WTC11 (cell line): ENCODE measurements around the gene SEC24C. TPM values are rescaled to one million over a fixed set of nuclear protein-coding genes. Genes with fewer than 3 reads are reported as not detected.

Source experiments
- ATAC-seq: fragments of 200-7000 bp; cut with Tn5 transposase; 2 replicates; pipeline ENCODE4 v1.10.0; 2021; ENCODE audit warnings: mild to moderate bottlenecking, moderate library complexity
- CTCF ChIA-PET: fragments of 300-600 bp; sonication (Branson Sonifier 250); formaldehyde crosslinking; loops from one replicate; lab custom pipeline; 2021; ENCODE audit warnings: antibody characterized with exemption; lab: Charles Lee
- POLR2A ChIA-PET: fragments of 350-600 bp; sonication (Branson Sonifier 250); formaldehyde crosslinking; loops from one replicate; lab custom pipeline; 2021; ENCODE audit warnings: antibody characterized with exemption; lab: Charles Lee
- DNase-seq: peaks from one replicate; pipeline ENCODE4 v3.0.0; 2021; ENCODE audit warnings: low spot score
- H3K27ac Mint-ChIP-seq: 2 replicates; pipeline ENCODE4 v1.8.0; 2021; ENCODE audit warnings: mixed read lengths
- H3K27me3 Mint-ChIP-seq: 2 replicates; pipeline ENCODE4 v1.8.0; 2021; ENCODE audit warnings: low read depth, mild to moderate bottlenecking, moderate library complexity, mixed read lengths
- H3K36me3 Mint-ChIP-seq: 2 replicates; pipeline ENCODE4 v1.8.0; 2021; ENCODE audit warnings: mixed read lengths
- H3K4me1 Mint-ChIP-seq: 2 replicates; pipeline ENCODE4 v1.8.0; 2022; ENCODE audit warnings: mixed read lengths
- H3K4me3 Mint-ChIP-seq: 2 replicates; pipeline ENCODE4 v1.8.0; 2021; ENCODE audit warnings: mild to moderate bottlenecking, moderate library complexity, mixed read lengths
- H3K9me3 Mint-ChIP-seq: 2 replicates; pipeline ENCODE4 v1.8.0; 2021; ENCODE audit warnings: mixed read lengths
- ARID4B ChIP-seq: sonication (generic); formaldehyde crosslinking; IDR thresholded peaks from 2 replicates; pipeline ENCODE4 v1.8.0; 2023; ENCODE audit warnings: missing genetic modification reagents, mild to moderate bottlenecking, borderline replicate concordance
- ATF1 ChIP-seq: sonication (generic); formaldehyde crosslinking; IDR thresholded peaks from 2 replicates; pipeline ENCODE4 v1.8.1; 2023; ENCODE audit warnings: mild to moderate bottlenecking, moderate library complexity, missing genetic modification reagents
- ATF6 ChIP-seq: sonication (generic); formaldehyde crosslinking; IDR thresholded peaks from 2 replicates; pipeline ENCODE4 v1.8.1; 2023; ENCODE audit warnings: mild to moderate bottlenecking, missing genetic modification reagents
- CBFB ChIP-seq: sonication (generic); formaldehyde crosslinking; IDR thresholded peaks from 2 replicates; pipeline ENCODE4 v1.8.1; 2022; ENCODE audit warnings: mild to moderate bottlenecking, low read depth, missing genetic modification reagents
- CDX4 ChIP-seq: fragments of 250-450 bp; sonication (Bioruptor Pico); IDR thresholded peaks from 2 replicates; pipeline ENCODE4 v1.9.0; 2021; ENCODE audit warnings: moderate library complexity, mild to moderate bottlenecking, inconsistent platforms, borderline replicate concordance
- ERG ChIP-seq: fragments of 250-450 bp; sonication (Bioruptor Pico); IDR thresholded peaks from 2 replicates; pipeline ENCODE4 v1.8.0; 2021; ENCODE audit warnings: mild to moderate bottlenecking
- ESRRA ChIP-seq: sonication (generic); formaldehyde crosslinking; IDR thresholded peaks from 2 replicates; pipeline ENCODE4 v1.8.1; 2022; ENCODE audit warnings: mild to moderate bottlenecking, missing genetic modification reagents, borderline replicate concordance
- FOXK1 ChIP-seq: sonication (generic); formaldehyde crosslinking; IDR thresholded peaks from 2 replicates; pipeline ENCODE4 v1.8.0; 2022; ENCODE audit warnings: mild to moderate bottlenecking, moderate library complexity, missing genetic modification reagents
- MAX ChIP-seq: sonication (generic); formaldehyde crosslinking; IDR thresholded peaks from 2 replicates; pipeline ENCODE4 v1.8.0; 2022; ENCODE audit warnings: mild to moderate bottlenecking, missing genetic modification reagents
- MLX ChIP-seq: sonication (generic); formaldehyde crosslinking; IDR thresholded peaks from 2 replicates; pipeline ENCODE4 v1.8.1; 2023; ENCODE audit warnings: mild to moderate bottlenecking, missing genetic modification reagents, moderate library complexity
- OVOL2 ChIP-seq: fragments of 250-450 bp; sonication (Bioruptor Pico); IDR thresholded peaks from 2 replicates; pipeline ENCODE4 v1.9.0; 2021; ENCODE audit warnings: mild to moderate bottlenecking, borderline replicate concordance
- PRRX2 ChIP-seq: fragments of 250-450 bp; sonication (Bioruptor Pico); IDR thresholded peaks from 2 replicates; pipeline ENCODE4 v1.8.0; 2021; ENCODE audit warnings: mild to moderate bottlenecking
- TEAD1 ChIP-seq: sonication (generic); formaldehyde crosslinking; IDR thresholded peaks from 2 replicates; pipeline ENCODE4 v1.8.0; 2022; ENCODE audit warnings: mild to moderate bottlenecking, missing genetic modification reagents
- USF2 ChIP-seq: sonication (generic); formaldehyde crosslinking; IDR thresholded peaks from 2 replicates; pipeline ENCODE4 v1.8.1; 2023; ENCODE audit warnings: mild to moderate bottlenecking, missing genetic modification reagents, moderate library complexity
- ZNF121 ChIP-seq: sonication (generic); formaldehyde crosslinking; IDR thresholded peaks from 2 replicates; pipeline ENCODE4 v1.8.0; 2023; ENCODE audit warnings: missing genetic modification reagents
- ZNF671 ChIP-seq: fragments of 250-450 bp; sonication (Bioruptor Pico); IDR thresholded peaks from 2 replicates; pipeline ENCODE4 v1.8.0; 2021; ENCODE audit warnings: mild to moderate bottlenecking
- total RNA-seq: library from RNA; stranded (reverse); gene quantifications from 3 replicates; pipeline ENCODE4 v1.2.3, GENCODE V29; 2021
- TF ChIP-seq, protein P1 (sequence below): sonication (generic); formaldehyde crosslinking; IDR thresholded peaks from 2 replicates; pipeline ENCODE4 v1.8.1; 2022; ENCODE audit warnings: mild to moderate bottlenecking, missing genetic modification reagents, moderate library complexity, borderline replicate concordance
- TF ChIP-seq, protein P2 (sequence below): sonication (generic); formaldehyde crosslinking; IDR thresholded peaks from 2 replicates; pipeline ENCODE4 v1.8.1; 2022; ENCODE audit warnings: low read depth, missing genetic modification reagents, borderline replicate concordance

SEC24C gene
- total RNA-seq, 1 experiment from 2014 or later: 74.2 TPM

GRCh38 chr10:73818402-73818801 is 74.2 kb downstream of the SEC24C start:
- no peak for TF ChIP-seq ZNF671 (CRISPR knock-in tag)
- peak; percentile 100 for TF ChIP-seq ZNF121
- TF ChIP-seq, protein P1, sequence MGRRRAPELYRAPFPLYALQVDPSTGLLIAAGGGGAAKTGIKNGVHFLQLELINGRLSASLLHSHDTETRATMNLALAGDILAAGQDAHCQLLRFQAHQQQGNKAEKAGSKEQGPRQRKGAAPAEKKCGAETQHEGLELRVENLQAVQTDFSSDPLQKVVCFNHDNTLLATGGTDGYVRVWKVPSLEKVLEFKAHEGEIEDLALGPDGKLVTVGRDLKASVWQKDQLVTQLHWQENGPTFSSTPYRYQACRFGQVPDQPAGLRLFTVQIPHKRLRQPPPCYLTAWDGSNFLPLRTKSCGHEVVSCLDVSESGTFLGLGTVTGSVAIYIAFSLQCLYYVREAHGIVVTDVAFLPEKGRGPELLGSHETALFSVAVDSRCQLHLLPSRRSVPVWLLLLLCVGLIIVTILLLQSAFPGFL: no peak
- no peak for TF ChIP-seq ERG (CRISPR knock-in tag)
- H3K4me3 Mint-ChIP-seq: no peak overlapping the region
- no peaks in the 10 kb centered on the region for H3K9me3 Mint-ChIP-seq
- DNase-seq (peak; percentile 42), ATAC-seq (peak; percentile 67)
- H3K27ac Mint-ChIP-seq: no peak overlapping the region
- H3K4me1 Mint-ChIP-seq: no peaks in the 10 kb centered on the region
- ChIA-PET POLR2A (no interaction called here), CTCF (interaction anchor here (1.6 to 3.2 kb wide), 5 partner anchors 12 to 61 kb away, joined by 6 to 22 read pairs (median 13); partner anchors contain the start of gene ZSWIM8)
- H3K27me3 Mint-ChIP-seq: no peaks in the 10 kb centered on the region
- H3K36me3 Mint-ChIP-seq: peaks cover 12% of the 10 kb centered on the region; the same call in 1 of the 2 replicates

- H3K27ac Mint-ChIP-seq: no peak overlapping the region
- no peak overlapping the region for H3K4me3 Mint-ChIP-seq
- H3K4me1 Mint-ChIP-seq: no peaks in the 10 kb centered on the region
- peaks cover 18% of the 10 kb centered on the region for H3K36me3 Mint-ChIP-seq
- DNase-seq: no peak
- ChIA-PET CTCF (interaction anchor here (0.6 to 3.2 kb wide), 12 partner anchors 9 to 284 kb away, joined by 3 to 22 read pairs (median 6); partner anchors contain the start of genes CAMK2G and ZSWIM8), POLR2A (no interaction called here)
- ATAC-seq: no peak
- no peaks in the 10 kb centered on the region for H3K9me3 Mint-ChIP-seq
- no peaks in the 10 kb centered on the region for H3K27me3 Mint-ChIP-seq
- TF ChIP-seq ATF6 (CRISPR knock-in tag) (no peak), CDX4 (CRISPR knock-in tag) (no peak), TEAD1 (CRISPR knock-in tag) (no peak), ZNF121 (no peak), MLX (CRISPR knock-in tag) (no peak), OVOL2 (CRISPR knock-in tag) (no peak), FOXK1 (CRISPR knock-in tag) (no peak), PRRX2 (CRISPR knock-in tag) (no peak), ATF1 (CRISPR knock-in tag) (no peak), ESRRA (CRISPR knock-in tag) (no peak), CBFB (no peak), ERG (CRISPR knock-in tag) (no peak), MAX (CRISPR knock-in tag) (no peak), USF2 (CRISPR knock-in tag) (no peak), ARID4B (CRISPR knock-in tag) (no peak)
- TF ChIP-seq, protein P2, sequence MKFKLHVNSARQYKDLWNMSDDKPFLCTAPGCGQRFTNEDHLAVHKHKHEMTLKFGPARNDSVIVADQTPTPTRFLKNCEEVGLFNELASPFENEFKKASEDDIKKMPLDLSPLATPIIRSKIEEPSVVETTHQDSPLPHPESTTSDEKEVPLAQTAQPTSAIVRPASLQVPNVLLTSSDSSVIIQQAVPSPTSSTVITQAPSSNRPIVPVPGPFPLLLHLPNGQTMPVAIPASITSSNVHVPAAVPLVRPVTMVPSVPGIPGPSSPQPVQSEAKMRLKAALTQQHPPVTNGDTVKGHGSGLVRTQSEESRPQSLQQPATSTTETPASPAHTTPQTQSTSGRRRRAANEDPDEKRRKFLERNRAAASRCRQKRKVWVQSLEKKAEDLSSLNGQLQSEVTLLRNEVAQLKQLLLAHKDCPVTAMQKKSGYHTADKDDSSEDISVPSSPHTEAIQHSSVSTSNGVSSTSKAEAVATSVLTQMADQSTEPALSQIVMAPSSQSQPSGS (CRISPR knock-in tag): no peak
Measured at GRCh38 chr10:73819081-73819480, 74.9 kb downstream of the SEC24C start.
